A549 treated with DMSO at 1 μM for 4 hours (cell line): ENCODE results near the gene FRMD1. TPM values are rescaled to one million over a fixed set of nuclear protein-coding genes. Genes with fewer than 3 reads are reported as not detected.

Experiments used
- total RNA-seq: library from RNA; stranded (reverse); fragments of 200-300 nt; extraction: Qiagen RNA extraction; gene quantifications from 5 replicates; pipeline ENCODE4 v1.2.3, GENCODE V29; 2022; ENCODE audit warnings: low read depth

FRMD1 gene
- 0.01 to 0.06 TPM (median 0.03 TPM) in 5 replicates for total RNA-seq

GRCh38 chr6:168078943-168079405 is at the start of gene FRMD1:
Gene FRMD1, minus strand, starts transcription at chr6:168079212. Its CDS starts 118 bp downstream, at chr6:168079094.

Other genes starting within 250 kb of the FRMD1 start
- gene KIF25, start 81.5 kb downstream of the FRMD1 start, total RNA-seq, result 0.06 to 0.07 TPM in 2 of 5 replicates, not detected in the others
- 0.20 to 0.65 TPM (median 0.53 TPM) in 5 replicates for gene DACT2, start 240.6 kb upstream of the FRMD1 start, total RNA-seq